ENCODE results near the gene CADM1. TPM values are rescaled to one million over a fixed set of nuclear protein-coding genes. Genes with fewer than 3 reads are reported as not detected.

CADM1 gene
- total and polyA plus RNA-seq, 4 donors: 31.7 to 243 (median 77.9) TPM

DNA sequence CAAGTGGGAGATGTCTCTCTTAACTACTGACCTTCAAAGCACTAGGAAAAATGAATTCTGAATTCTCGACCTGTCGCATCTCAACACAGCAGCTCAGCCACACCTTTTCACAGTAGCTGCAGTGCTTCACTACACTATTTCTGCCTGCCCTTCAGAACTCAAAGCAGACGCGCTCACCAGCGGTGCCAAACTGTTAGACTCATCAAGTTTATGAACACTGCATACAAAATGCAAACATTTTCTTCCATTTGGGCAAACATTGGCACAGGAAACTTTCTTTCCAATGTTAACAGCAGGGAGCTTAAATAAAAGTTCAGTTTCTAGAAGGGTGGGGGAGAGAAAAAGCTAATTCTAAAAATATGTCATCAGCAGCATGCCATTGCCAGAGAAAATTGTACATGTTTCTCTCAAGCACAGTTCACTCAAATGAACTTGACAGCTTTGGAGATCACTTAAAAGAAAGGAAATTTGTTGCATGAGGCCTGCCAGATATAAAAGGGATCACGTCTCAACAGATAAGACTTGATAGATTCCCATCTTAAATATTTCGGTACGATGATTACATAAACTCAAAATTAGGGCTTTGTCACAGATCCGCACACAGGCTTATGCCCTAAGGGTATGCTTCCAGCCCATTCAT lies 82.7 kb downstream of the CADM1 start:
- TF ChIP-seq, protein P1, sequence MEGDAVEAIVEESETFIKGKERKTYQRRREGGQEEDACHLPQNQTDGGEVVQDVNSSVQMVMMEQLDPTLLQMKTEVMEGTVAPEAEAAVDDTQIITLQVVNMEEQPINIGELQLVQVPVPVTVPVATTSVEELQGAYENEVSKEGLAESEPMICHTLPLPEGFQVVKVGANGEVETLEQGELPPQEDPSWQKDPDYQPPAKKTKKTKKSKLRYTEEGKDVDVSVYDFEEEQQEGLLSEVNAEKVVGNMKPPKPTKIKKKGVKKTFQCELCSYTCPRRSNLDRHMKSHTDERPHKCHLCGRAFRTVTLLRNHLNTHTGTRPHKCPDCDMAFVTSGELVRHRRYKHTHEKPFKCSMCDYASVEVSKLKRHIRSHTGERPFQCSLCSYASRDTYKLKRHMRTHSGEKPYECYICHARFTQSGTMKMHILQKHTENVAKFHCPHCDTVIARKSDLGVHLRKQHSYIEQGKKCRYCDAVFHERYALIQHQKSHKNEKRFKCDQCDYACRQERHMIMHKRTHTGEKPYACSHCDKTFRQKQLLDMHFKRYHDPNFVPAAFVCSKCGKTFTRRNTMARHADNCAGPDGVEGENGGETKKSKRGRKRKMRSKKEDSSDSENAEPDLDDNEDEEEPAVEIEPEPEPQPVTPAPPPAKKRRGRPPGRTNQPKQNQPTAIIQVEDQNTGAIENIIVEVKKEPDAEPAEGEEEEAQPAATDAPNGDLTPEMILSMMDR (IDR thresholded peaks at IDR 0.05; ENCODE audit: control extremely low read depth, extremely low read depth): no peak
- no peak overlapping the region for H3K9ac ChIP-seq (ENCODE audit: insufficient read depth in 1 of 2, low read length in 2 of 2)
- 64 to 74% methylated on average over 9 of the region's 9 CpGs for WGBS, 2 donors
- no peak overlapping the region for H3K4me3 ChIP-seq
- H3K9me3 ChIP-seq (ENCODE audit: control insufficient read depth in 4 of 4, insufficient read depth in 3 of 4, low read length in 3 of 4): no peaks in the 10 kb centered on the region
- no peaks in the 10 kb centered on the region for H3K27me3 ChIP-seq (ENCODE audit: control insufficient read depth in 3 of 3, insufficient read depth in 3 of 3, low read length in 2 of 3)
- H3K4me1 ChIP-seq (ENCODE audit: control insufficient read depth in 5 of 5, insufficient read depth in 5 of 5, low read length in 5 of 5): peaks cover 0 to 29% (median 14%) of the 10 kb centered on the region in 5 donors
- H3K27ac ChIP-seq (ENCODE audit: low read depth in 1 of 2, low read length in 1 of 2): peak overlapping the region in 1 of 2 donors; percentile 24
- no peak for ATAC-seq (ENCODE audit: insufficient read depth, low FRiP score)
- H3K36me3 ChIP-seq (ENCODE audit: control insufficient read depth in 4 of 4, insufficient read depth in 4 of 4, low read length in 4 of 4): no peaks in the 10 kb centered on the region
- DNase-seq: peak in 2 of 3 donors; percentile 44 to 45

DNA sequence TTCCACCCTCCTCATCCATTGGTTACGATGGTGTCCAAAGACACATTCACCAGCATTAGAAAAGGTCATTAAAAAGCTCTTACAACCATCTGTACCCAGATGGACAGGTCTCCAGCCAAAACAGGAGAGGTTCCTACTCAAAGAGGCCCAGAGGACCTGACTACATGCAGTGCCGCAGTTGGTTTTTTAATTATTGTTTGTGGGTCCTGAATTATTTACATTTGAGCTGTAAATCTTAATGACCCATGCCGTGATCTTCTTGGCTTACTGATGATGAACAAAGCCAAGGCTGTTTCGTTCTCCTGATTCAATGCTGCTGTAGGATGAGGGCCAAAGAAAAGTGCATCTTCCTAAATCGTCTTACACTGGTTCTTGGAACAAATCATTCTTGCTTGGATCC lies 83.7 kb downstream of the CADM1 start:
- H3K4me1 ChIP-seq (ENCODE audit: control insufficient read depth in 5 of 5, insufficient read depth in 5 of 5, low read length in 5 of 5): peaks cover 0 to 32% (median 15%) of the 10 kb centered on the region in 5 donors
- H3K9me3 ChIP-seq (ENCODE audit: control insufficient read depth in 4 of 4, insufficient read depth in 3 of 4, low read length in 3 of 4): no peaks in the 10 kb centered on the region
- no peak overlapping the region for H3K27ac ChIP-seq (ENCODE audit: low read depth in 1 of 2, low read length in 1 of 2)
- H3K9ac ChIP-seq (ENCODE audit: insufficient read depth in 1 of 2, low read length in 2 of 2): no peak overlapping the region
- H3K27me3 ChIP-seq (ENCODE audit: control insufficient read depth in 3 of 3, insufficient read depth in 3 of 3, low read length in 2 of 3): no peaks in the 10 kb centered on the region
- DNase-seq (no peak), ATAC-seq (ENCODE audit: insufficient read depth, low FRiP score) (no peak)
- H3K36me3 ChIP-seq (ENCODE audit: control insufficient read depth in 4 of 4, insufficient read depth in 4 of 4, low read length in 4 of 4): no peaks in the 10 kb centered on the region
- 87 to 91% methylated on average over 5 of the region's 5 CpGs for WGBS, 2 donors
- TF ChIP-seq, protein P1 (IDR thresholded peaks at IDR 0.05; ENCODE audit: control extremely low read depth, extremely low read depth): no peak
- H3K4me3 ChIP-seq: no peak overlapping the region

DNA sequence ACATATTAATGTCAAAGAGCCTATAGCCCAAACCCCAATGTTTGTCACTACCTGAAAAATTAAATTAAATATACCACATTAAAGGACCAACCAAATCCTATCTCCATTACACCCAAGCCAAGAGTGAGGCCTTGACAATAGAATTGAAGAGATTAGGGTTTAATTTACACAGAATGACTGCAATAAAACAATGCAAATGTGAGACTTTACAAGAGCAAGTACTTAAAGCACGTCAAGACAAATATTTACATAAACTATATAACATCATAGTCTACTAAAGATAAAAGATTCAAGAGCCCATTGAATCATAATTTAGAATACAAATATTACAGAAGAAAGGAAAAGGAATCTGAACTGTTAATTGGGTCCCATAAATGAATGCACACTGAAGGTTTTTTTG lies 85.6 kb downstream of the CADM1 start:
- no peaks in the 10 kb centered on the region for H3K9me3 ChIP-seq (ENCODE audit: control insufficient read depth in 4 of 4, insufficient read depth in 3 of 4, low read length in 3 of 4)
- H3K27me3 ChIP-seq (ENCODE audit: control insufficient read depth in 3 of 3, insufficient read depth in 3 of 3, low read length in 2 of 3): no peaks in the 10 kb centered on the region
- 43 to 66% methylated on average over 1 of the region's 1 CpG for WGBS, 2 donors
- H3K9ac ChIP-seq (ENCODE audit: insufficient read depth in 1 of 2, low read length in 2 of 2): no peak overlapping the region
- TF ChIP-seq, protein P1 (IDR thresholded peaks at IDR 0.05; ENCODE audit: control extremely low read depth, extremely low read depth): no peak
- peaks cover 0 to 32% (median 15%) of the 10 kb centered on the region in 5 donors for H3K4me1 ChIP-seq (ENCODE audit: control insufficient read depth in 5 of 5, insufficient read depth in 5 of 5, low read length in 5 of 5)
- DNase-seq (no peak), ATAC-seq (ENCODE audit: insufficient read depth, low FRiP score) (no peak)
- H3K27ac ChIP-seq (ENCODE audit: low read depth in 1 of 2, low read length in 1 of 2): no peak overlapping the region
- H3K4me3 ChIP-seq: no peak overlapping the region
- no peaks in the 10 kb centered on the region for H3K36me3 ChIP-seq (ENCODE audit: control insufficient read depth in 4 of 4, insufficient read depth in 4 of 4, low read length in 4 of 4)

DNA sequence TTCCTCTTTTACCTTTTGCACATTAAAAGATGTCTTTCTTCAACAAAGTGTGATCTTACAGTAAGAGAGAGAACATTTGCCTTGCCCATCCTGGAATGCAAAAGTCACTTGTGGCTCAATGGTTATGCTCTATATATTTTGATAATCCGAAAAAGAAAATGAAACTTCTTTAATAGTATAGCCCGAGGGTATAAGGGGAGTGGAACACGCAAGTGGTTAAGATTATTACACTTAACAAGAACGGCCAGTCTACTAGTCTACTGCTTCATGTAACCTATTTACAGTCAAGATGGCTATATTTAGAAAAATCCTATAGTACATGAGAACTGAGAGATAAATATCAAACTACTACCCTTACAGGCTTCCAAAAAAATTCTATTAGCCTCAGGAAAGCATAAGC lies 86.1 kb downstream of the CADM1 start:
- Histone ChIP-seq H3K36me3 (ENCODE audit: control insufficient read depth in 4 of 4, insufficient read depth in 4 of 4, low read length in 4 of 4) (no peaks in the 10 kb centered on the region), H3K9me3 (ENCODE audit: control insufficient read depth in 4 of 4, insufficient read depth in 3 of 4, low read length in 3 of 4) (no peaks in the 10 kb centered on the region), H3K9ac (ENCODE audit: insufficient read depth in 1 of 2, low read length in 2 of 2) (no peak overlapping the region), H3K27me3 (ENCODE audit: control insufficient read depth in 3 of 3, insufficient read depth in 3 of 3, low read length in 2 of 3) (no peaks in the 10 kb centered on the region), H3K4me1 (ENCODE audit: control insufficient read depth in 5 of 5, insufficient read depth in 5 of 5, low read length in 5 of 5) (peaks cover 0 to 32% (median 15%) of the 10 kb centered on the region in 5 donors), H3K4me3 (no peak overlapping the region), H3K27ac (ENCODE audit: low read depth in 1 of 2, low read length in 1 of 2) (no peak overlapping the region)
- no peak for ATAC-seq (ENCODE audit: insufficient read depth, low FRiP score)
- DNase-seq: no peak
- TF ChIP-seq, protein P1 (IDR thresholded peaks at IDR 0.05; ENCODE audit: control extremely low read depth, extremely low read depth): no peak
- 84 to 89% methylated on average over 4 of the region's 4 CpGs for WGBS, 2 donors
